AG10803 (cell line): ENCODE results near the gene DENND2D.

Experiments
- DNase-seq: peaks from one replicate; pipeline ENCODE4 v3.0.0; 2010; ENCODE audit warnings: low read depth
- H3K4me3 ChIP-seq: 2 replicates; pipeline ENCODE4 v1.5.1; 2011; ENCODE audit warnings: mild to moderate bottlenecking, low read length, control low read depth
- TF ChIP-seq, protein P1 (sequence below): conservative IDR thresholded peaks from 2 replicates; pipeline ENCODE4 v1.5.1; 2011; ENCODE audit warnings: mild to moderate bottlenecking, low read length, control low read depth, inconsistent platforms

The DENND2D gene

DNA sequence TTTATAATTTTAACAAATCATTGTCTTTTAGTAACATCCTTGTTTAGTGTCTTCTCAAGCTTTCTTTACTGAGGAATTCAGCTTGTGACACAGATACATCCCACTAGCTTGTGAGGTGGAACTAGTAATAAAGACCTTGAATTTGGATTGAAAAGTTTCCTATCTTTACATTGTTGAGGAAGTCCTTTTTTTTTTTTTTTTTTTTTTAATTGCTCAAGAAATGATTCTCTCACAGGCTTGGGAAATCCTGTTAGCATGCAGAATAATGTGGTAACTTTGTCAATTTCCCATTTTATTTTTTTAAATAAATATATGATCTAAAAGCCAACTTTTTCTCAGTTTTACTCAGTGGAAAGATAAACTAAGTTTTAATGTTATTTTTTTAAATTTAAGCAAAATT lies 15.8 kb downstream of the DENND2D start:
- no peak overlapping the region for H3K4me3 ChIP-seq
- TF ChIP-seq, protein P1, sequence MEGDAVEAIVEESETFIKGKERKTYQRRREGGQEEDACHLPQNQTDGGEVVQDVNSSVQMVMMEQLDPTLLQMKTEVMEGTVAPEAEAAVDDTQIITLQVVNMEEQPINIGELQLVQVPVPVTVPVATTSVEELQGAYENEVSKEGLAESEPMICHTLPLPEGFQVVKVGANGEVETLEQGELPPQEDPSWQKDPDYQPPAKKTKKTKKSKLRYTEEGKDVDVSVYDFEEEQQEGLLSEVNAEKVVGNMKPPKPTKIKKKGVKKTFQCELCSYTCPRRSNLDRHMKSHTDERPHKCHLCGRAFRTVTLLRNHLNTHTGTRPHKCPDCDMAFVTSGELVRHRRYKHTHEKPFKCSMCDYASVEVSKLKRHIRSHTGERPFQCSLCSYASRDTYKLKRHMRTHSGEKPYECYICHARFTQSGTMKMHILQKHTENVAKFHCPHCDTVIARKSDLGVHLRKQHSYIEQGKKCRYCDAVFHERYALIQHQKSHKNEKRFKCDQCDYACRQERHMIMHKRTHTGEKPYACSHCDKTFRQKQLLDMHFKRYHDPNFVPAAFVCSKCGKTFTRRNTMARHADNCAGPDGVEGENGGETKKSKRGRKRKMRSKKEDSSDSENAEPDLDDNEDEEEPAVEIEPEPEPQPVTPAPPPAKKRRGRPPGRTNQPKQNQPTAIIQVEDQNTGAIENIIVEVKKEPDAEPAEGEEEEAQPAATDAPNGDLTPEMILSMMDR: no peak
- DNase-seq: no peak

DNA sequence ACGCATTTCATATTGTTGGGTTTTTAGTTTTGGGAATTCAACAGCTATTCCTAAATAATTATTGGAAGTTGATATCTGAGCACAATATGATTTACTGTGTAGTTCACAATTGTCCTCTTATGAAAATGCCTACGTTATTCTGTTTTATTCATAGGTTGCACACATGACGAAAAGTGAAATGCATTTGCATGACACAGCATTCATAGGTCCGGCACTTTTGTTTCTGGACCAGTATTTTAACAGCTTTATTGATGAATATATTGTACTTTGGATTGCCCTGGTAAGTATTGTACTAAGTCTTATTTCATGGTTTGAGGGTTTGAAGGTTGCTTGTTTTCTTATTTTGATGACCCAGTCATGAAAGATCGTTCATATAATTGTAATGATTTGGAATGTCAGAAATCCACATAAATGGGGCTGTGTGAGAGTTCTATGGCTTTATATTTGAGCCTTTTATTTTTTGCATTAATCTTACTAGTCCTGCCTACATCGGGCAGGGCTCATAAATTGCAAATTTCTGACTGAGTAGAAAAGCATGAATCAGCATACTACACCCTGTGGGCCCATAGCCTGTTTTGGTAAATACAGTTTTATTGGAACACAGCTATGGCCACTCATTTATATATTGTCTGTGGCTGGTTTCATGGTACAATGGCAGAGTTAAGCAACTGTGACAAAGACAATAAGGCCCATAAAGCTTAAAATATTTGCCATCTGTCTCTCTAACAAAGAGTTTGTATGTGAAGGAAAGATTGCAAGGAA lies 17.0 kb downstream of the DENND2D start:
- TF ChIP-seq, protein P1: no peak
- DNase-seq: no peak
- H3K4me3 ChIP-seq: no peak overlapping the region

DNA sequence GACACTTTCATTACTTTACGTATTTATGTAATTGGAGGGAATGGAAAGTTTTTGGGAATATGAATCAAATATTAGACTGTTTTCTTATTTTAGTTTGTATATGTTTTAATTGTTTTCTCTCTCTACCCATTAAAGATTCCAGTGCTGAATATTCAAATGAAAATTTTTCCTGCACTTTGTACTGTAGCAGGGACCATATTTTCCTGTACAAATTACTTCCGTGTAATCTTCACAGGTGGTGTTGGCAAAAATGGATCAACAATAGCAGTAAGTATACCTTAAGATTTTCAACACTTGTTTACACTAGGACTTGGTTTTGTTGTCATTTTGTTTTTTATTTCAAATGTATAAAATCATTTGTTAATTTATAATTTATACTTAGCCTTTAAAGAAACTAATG lies 18.4 kb downstream of the DENND2D start:
- TF ChIP-seq, protein P1: no peak
- H3K4me3 ChIP-seq: no peak overlapping the region
- no peak for DNase-seq

GRCh38 chr1:111179968-111180533 lies 20.4 kb downstream of the DENND2D start:
- DNase-seq: no peak
- TF ChIP-seq, protein P1: no peak
- H3K4me3 ChIP-seq: no peak overlapping the region

- H3K4me3 ChIP-seq: no peak overlapping the region
- TF ChIP-seq, protein P1: no peak
Measured at GRCh38 chr1:111176678-111177077, 23.8 kb downstream of the DENND2D start.

DNA sequence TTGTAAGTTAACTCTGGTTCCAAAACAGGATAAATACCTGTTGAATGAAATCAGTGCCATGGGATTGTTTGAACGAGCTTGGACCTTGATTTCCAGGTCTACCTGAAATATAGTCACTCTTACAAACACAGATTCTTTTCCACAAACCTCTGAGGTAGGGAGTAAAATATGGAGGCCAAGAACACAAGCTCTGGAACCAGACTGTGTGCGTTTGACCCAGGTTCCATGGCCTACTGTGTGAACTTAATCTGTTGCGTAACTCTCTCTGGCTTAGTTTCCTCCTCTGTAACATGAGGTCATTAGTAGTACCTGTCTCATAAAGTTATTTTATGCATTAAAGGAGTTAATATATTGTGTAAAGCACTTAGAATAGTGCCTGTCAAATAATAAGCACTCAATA lies 25.1 kb downstream of the DENND2D start:
- TF ChIP-seq, protein P1: no peak
- DNase-seq: no peak
- no peak overlapping the region for H3K4me3 ChIP-seq

More at GRCh38 chr1:111176678-111177077, 23.8 kb downstream of the DENND2D start:
- DNase-seq: no peak

DNA sequence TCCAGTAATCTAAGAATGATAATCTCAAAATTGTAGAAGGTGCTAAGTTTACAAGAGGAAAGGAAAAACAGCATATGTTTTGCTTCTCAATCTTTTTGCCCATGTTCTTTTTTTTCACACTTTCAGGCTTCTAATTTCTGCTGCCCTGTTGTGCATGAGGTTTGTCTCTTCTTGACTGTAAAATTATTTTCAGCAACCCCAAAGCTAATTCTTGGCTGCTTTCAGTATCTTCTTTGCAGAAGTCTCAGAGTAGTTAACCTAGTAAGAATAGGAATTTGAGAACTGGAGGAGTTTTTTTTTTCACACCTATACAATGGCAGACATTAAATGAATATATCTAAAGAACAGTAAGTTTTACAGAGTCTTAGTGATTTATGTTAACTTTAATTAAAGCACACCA lies 26.4 kb downstream of the DENND2D start:
- TF ChIP-seq, protein P1: no peak
- DNase-seq: no peak

More for the DNA sequence above, 26.4 kb downstream of the DENND2D start:
- H3K4me3 ChIP-seq: no peak overlapping the region
